GM12891 (cell line): ENCODE measurements around the gene FTO.

Source experiments
- DNase-seq: peaks from one replicate; pipeline ENCODE4 v3.0.0; 2011; ENCODE audit warnings: low spot score; ENCODE audit not compliant: insufficient read length
- FAIRE-seq: peaks from 2 replicates; lab custom pipeline; 2011; peaks lifted over from hg19 to GRCh38; lab: Jason Lieb, UNC
- PAX5 ChIP-seq: IDR thresholded peaks from 2 replicates; pipeline ENCODE4 v1.6.1; 2011; ENCODE audit warnings: low read length, moderate library complexity, mild to moderate bottlenecking; ENCODE audit not compliant: insufficient read depth, severe bottlenecking
- POLR2A ChIP-seq: IDR thresholded peaks from 2 replicates; pipeline ENCODE4 v1.6.1; 2011; ENCODE audit warnings: low read depth, low read length, control low read depth
- POLR2AphosphoS5 ChIP-seq: IDR thresholded peaks from 2 replicates; pipeline ENCODE4 v1.6.1; 2011; ENCODE audit warnings: low read depth, low read length, control low read depth
- POU2F2 ChIP-seq: IDR thresholded peaks from 2 replicates; pipeline ENCODE4 v1.6.1; 2011; ENCODE audit warnings: low read depth, mild to moderate bottlenecking, control low read depth, low read length, moderate library complexity
- SPI1 ChIP-seq: IDR thresholded peaks from 2 replicates; pipeline ENCODE4 v1.6.1; 2011; ENCODE audit warnings: low read depth, low read length, control low read depth
- TAF1 ChIP-seq: IDR thresholded peaks from 2 replicates; pipeline ENCODE4 v1.6.1; 2011; ENCODE audit warnings: low read depth, low read length, control low read depth

FTO gene

DNA sequence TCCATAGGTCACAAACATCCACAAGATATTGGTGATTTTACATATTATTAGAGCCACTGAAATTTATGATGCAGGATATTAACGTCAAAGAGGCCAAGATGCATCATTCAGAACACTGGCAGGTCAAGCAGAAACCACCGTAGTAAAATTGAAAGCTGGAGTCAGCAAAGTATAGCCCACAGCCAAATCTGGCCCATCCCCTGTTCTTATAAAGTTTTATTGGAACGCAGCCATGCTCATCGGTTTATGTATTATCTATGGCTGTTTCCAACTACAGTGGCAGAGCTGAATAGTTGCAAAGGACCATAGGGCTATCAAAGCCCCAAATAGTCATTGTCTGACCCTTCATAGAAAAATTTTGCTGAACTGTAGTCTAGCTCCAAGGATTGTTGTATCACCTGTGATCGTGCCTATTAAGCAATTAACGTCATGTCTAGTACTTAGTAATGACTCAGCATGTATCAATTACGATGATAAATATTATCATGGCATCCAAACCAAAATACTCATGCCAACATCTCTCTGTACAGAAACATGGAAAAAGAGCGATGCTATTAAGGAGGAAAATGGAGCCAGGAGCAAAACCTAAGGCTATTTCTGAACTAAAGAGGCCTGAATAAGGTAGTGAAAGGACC is 417.0 kb downstream of the FTO start:
- DNase-seq: no peak
- FAIRE-seq: no peak
- TF ChIP-seq TAF1: no peak
- no peak for TF ChIP-seq PAX5
- no peak for TF ChIP-seq POU2F2
- no peak for TF ChIP-seq POLR2AphosphoS5
- TF ChIP-seq SPI1: no peak
- TF ChIP-seq POLR2A: no peak

DNA sequence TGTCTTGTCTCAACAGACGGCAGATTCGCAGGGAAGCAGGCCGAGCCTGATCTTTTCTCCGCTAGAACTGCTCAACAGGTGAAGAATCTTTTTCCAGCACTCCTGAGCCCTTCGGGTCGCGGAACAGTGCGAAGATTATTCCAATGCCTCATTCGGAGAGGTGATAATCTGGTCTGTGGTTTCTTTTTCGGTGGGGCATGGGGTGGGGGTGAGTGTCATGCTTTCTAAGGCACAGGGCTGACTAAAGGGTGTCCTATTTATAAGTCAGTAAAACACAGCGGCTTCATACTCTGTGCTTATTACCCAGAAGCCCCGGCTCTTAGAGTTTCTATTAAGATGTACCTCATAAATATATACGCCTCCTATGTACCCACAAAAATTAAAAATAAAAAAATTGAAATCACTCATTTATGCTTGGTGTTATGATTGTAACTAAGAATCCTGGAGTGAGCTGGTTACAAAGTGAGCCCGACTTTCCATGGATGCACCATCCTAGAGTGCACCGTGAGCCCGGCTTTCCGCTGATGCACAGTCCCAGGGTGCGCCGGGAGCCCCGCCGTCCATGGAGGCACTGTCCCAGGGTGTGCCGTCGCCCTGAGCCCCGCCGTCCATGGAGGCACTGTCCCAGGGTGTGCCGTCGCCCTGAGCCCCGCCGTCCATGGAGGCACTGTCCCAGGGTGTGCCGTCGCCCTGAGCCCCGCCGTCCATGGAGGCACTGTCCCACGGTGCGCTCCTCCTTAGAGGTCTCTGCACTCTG is 417.8 kb downstream of the FTO start:
- FAIRE-seq (no peak), DNase-seq (no peak)

DNA sequence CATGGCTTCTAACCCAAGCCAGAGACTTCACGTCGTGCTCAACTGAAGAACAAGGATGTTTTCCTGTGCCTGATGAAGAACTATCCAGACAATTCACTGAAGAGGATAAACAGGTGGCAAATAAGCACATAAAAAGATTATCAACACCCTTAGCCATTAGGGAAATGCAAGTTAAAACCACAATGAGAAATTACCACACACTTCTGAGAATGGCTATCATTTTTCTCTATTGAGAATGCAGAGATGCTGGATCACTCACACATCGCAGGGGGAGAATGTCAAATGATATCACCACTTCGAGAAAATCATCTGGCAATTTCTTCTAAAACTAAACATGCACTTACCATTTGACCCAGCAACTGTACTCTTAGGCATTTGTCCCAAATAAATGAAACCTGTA is 419.8 kb downstream of the FTO start:
- FAIRE-seq: no peak
- no peak for TF ChIP-seq TAF1
- no peak for TF ChIP-seq POU2F2
- no peak for TF ChIP-seq POLR2A
- no peak for TF ChIP-seq PAX5
- no peak for TF ChIP-seq SPI1
- no peak for TF ChIP-seq POLR2AphosphoS5
- DNase-seq: no peak

More for the DNA sequence above, 417.8 kb downstream of the FTO start:
- no peak for TF ChIP-seq PAX5
- no peak for TF ChIP-seq POLR2AphosphoS5

DNA sequence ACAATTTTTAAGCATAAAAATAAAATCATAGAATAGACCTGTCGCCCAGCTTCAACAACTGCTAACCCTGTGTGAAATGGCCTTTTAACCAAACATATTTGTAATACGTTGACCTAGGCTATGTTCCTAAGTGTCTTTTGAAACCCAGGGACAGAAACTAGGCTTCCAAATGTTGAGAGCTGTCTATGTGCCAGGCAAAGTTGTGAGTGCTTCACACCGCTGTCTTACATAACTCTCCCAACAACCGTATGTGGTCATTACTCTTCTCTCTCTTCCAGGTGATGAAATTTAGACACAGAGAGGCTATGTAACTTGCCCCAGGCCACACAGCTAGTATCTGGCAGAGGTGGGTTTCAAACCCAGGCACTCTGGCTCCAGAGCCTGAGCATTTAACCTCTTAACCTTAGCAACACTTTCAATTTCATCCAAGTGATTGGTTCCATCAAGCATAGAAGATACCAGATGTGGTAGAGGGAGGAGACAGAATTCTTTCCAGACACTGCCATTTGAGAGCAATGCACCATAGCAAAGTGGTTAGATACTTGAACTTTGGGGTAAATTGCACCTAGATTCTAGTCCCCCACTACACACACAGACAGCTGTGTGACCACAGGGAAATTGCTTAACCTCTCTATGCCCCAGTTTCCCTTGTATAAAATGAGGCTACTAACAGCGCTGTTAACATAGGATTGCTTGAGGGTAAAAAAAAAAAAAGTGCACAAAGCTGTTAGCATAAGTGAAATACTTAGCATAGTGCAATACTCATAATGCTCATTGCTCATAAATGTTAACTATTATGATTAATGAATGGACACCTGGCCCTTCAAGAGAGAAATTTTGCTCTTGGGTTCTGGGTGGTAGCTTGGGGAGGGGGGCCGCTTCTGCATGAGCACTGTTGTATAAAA is 422.0 kb downstream of the FTO start:
- no peak for TF ChIP-seq PAX5
- TF ChIP-seq POLR2A: no peak
- TF ChIP-seq SPI1: no peak
- TF ChIP-seq TAF1: no peak
- no peak for FAIRE-seq
- no peak for DNase-seq

DNA sequence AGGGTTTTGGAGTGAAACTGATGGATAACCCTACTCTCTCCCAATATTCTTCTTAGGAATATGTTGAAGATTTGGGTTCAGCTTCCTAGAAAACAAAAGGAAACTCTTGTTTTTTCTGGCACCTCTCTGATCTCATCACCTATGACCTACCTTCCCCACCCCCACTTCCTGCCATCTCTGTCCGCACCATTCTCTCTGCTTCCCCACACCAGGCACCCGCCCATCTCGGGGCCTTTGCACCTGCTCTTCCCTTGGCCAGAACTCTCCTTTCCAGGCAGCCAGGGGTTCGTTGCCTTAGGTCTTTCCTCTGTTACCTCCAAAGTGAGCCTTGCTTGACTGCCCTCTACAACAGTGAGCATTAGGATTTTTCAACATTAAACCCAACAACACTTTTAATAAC is 423.0 kb downstream of the FTO start:
- no peak for FAIRE-seq
- TF ChIP-seq POU2F2: no peak
- no peak for TF ChIP-seq POLR2A
- no peak for TF ChIP-seq TAF1
- no peak for TF ChIP-seq POLR2AphosphoS5
- TF ChIP-seq PAX5: no peak
- TF ChIP-seq SPI1: no peak
- DNase-seq: no peak

DNA sequence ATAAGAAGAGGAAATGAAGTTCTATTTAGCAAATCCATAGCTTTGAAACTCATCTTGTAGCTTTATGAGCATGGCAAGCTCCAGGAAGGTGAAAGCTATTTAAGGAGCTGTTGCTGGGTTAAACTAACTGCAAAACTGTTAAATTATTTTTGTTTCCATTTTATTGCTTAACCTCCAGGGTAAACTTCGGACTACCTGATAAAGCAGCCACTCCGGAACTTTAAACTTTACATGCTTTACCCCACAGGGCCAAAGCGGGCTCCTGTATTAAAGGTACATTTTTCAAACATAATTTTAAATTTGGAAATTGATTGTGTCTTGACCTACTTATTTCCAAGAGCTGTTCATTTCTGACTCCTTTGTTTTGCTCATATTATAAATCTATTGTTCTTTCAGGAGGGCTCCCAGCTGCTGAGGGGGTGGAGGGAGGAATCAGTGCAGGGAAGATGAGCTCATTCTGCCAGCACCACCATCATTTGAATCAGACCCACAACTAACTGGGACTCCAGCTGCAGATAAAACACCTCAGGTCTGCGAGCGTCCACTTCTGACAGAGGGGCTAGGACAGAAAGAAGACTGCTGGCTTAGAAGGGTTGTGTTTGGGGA is 424.8 kb downstream of the FTO start:
- FAIRE-seq: no peak
- DNase-seq: no peak
- TF ChIP-seq SPI1: no peak
- TF ChIP-seq TAF1: no peak
- no peak for TF ChIP-seq POLR2AphosphoS5
- TF ChIP-seq PAX5: no peak
- TF ChIP-seq POLR2A: no peak
- no peak for TF ChIP-seq POU2F2

DNA sequence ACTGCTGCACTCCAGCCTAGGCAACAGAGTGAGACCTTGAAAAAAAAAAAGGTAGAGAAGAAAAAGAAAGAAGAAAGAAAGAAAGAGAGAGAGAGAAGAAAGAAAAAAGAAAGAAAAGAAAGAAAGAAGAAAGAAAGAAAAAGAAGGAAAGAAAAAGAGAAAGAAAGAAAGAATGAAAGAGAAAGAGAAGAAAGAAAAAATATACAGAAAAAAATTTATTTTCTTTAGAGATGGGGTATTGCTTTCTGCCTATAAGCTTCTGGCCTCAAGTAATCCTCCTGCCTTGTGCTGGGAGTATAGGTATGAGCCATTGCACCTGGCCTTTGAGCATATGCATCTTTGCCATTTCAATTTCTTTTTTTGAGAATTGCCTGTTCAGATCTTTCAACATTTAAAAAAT is 425.9 kb downstream of the FTO start:
- no peak for FAIRE-seq
- no peak for DNase-seq
- TF ChIP-seq PAX5: no peak
- TF ChIP-seq POLR2AphosphoS5: no peak
- TF ChIP-seq SPI1: no peak
- no peak for TF ChIP-seq POLR2A
- no peak for TF ChIP-seq POU2F2
- no peak for TF ChIP-seq TAF1

DNA sequence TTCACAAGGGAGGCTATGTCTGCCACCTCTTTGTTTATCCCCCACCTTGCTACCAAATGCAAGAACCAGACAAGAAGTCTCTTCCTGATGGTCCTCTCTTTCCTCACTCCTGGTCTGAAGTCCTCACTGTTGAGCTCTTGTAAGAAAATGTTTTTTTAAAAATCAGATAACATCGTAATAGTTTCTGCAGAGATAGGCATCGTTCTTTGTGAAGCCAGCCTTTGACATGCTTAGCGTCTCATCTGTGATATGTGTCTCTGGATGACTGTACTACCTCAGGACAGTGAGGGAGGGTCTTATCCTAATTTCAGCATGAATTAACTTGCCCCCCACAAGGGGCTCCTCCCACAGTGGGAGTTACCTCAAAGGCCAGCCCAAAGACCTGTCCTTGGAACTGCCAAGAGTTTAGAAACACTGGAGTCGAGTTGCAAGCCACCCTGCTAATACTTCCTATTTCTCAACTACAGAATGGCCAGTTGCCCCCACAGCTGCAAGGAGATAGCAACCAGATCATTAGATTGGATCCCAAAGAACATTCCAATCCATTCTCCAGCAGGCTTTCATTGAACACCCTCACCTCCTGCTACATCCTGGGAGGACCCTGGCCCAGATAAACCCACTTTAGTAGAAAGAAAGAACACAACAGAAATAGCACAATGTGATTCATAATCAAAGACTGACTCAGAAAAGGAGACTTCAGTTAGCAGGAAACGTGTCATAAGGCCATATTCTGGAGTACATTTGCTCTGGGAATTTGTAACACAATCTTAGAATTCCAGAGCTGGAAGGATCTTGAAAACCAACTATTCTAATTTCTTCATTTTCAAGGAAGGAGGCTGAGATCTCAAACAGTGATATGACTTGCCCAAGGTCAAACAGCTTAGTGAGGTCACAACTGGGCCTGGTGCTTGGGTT is 431.7 kb downstream of the FTO start:
- no peak for DNase-seq

DNA sequence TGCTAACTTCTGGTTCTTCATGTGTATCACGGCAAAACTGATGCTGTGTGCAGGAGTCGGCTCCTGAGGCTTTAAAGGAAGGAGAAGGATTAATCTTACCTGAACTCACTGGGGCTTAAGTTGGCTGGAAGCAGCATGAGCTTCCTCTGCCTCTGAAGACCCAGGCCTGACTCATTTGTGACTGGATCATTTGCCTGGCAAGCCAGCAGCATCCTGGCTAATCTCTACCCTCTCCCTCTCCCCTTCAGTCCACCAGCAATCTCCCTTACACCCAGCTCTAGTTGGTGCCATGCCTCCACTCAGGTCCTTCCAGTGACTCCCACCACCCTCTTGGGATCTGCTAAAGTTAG is 432.3 kb downstream of the FTO start:
- no peak for TF ChIP-seq POLR2A
- no peak for TF ChIP-seq TAF1
- no peak for TF ChIP-seq PAX5
- TF ChIP-seq POU2F2: no peak
- no peak for TF ChIP-seq POLR2AphosphoS5
- no peak for TF ChIP-seq SPI1
- no peak for DNase-seq
- FAIRE-seq: no peak

More for the DNA sequence above, 431.7 kb downstream of the FTO start:
- TF ChIP-seq POU2F2 (no peak), SPI1 (no peak), PAX5 (no peak), TAF1 (no peak), POLR2A (no peak), POLR2AphosphoS5 (no peak)
- no peak for FAIRE-seq
